ENCODE measurements around the gene ZNF497. TPM values are rescaled to one million over a fixed set of nuclear protein-coding genes. Genes with fewer than 3 reads are reported as not detected.

Gene ZNF497
- total RNA-seq, 1 experiment from 2014 or later: 1.7 TPM

DNA sequence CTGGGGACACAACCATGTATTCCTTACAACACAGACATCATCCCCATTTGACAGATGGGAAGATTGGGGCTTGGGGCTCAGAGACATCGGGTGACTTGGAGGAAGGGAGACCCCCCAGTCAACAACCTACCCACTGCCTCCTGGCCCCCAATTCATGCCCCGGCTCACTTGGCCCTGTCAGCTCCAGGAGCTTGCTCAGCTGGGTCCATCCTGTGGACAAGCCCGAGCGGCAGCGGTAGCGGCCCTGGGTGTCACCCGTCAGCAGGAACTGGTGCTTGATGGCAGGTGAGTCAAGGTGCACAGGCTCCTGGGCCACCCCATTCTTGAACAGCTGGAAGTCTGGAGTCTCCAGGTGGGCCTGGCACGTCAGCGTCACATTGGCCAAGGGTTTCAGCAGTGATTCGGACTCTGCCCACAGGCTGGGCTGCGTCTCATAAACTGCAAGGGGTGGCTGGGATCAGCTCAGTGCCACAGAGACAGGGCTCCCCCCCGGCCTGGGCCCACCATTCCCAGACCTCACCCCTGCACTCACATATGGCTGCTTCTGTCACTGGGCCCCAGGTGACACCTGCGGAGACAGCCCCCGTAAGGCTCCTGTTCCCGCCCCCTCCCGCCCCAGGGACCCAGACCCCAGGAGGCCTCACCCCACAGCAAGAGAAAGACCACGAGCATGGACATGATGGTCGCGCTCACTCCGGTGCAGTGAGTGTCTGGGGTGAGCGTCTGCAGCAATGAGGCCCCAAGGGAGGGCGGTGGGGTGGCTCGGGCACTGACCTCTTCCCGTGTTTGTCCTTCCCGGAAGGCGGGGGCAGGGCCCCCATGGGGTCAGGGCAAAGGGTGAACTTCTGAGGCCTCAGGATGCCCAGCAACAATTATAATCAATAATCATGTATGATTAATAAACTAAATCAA, 9.5 kb downstream of the ZNF497 start, which contains the start of gene A1BG (continued):
- TF ChIP-seq, protein P1, sequence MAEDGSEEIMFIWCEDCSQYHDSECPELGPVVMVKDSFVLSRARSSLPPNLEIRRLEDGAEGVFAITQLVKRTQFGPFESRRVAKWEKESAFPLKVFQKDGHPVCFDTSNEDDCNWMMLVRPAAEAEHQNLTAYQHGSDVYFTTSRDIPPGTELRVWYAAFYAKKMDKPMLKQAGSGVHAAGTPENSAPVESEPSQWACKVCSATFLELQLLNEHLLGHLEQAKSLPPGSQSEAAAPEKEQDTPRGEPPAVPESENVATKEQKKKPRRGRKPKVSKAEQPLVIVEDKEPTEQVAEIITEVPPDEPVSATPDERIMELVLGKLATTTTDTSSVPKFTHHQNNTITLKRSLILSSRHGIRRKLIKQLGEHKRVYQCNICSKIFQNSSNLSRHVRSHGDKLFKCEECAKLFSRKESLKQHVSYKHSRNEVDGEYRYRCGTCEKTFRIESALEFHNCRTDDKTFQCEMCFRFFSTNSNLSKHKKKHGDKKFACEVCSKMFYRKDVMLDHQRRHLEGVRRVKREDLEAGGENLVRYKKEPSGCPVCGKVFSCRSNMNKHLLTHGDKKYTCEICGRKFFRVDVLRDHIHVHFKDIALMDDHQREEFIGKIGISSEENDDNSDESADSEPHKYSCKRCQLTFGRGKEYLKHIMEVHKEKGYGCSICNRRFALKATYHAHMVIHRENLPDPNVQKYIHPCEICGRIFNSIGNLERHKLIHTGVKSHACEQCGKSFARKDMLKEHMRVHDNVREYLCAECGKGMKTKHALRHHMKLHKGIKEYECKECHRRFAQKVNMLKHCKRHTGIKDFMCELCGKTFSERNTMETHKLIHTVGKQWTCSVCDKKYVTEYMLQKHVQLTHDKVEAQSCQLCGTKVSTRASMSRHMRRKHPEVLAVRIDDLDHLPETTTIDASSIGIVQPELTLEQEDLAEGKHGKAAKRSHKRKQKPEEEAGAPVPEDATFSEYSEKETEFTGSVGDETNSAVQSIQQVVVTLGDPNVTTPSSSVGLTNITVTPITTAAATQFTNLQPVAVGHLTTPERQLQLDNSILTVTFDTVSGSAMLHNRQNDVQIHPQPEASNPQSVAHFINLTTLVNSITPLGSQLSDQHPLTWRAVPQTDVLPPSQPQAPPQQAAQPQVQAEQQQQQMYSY (CRISPR knock-in tag; IDR thresholded peaks at IDR 0.05): no peak
- TF ChIP-seq PRRX2 (CRISPR knock-in tag; IDR thresholded peaks at IDR 0.05): no peak

DNA sequence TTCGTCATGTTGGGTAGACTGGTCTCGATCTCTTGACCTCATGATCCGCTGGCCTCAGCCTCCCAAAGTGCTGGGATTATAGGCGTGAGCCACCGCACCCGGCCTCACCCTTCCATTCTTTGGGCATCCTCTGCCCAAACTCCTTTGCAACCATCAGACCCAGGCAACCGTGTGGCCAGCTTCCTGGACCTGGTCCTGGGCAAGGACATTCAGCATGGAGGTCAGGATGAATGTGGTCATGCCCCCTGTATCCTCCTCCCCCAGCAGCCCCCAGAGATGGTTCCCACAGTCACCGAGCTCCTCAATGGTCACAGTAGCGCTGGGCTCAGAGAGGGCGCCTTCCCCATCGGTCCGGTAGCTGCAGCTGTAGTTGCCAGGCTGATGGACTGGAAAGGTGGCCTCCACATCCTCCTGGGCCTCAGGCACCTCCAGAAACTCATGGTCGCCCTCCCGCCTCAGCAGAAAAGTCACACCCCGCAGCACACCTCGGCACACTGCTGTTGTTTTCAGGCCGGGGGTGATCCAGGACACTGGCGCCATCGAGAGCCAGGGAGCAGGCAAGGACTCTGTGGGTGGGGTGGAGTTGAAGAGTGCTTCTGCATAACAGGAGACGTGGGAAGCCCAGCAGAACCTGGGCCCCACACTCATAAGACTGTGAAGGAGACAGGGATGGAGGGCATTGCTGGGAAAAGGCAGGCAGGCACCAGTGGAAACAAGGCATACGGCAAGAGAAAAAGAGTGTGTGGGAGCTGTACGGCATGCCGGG, 10.4 kb downstream of the ZNF497 start:
- H3K27me3 Mint-ChIP-seq (ENCODE audit: low read depth): peaks cover 33% of the 10 kb centered on the region
- CTCF ChIA-PET: interaction anchor here (2.5 kb wide), 1 partner anchor 12 kb away, joined by 11 read pairs; no protein-coding TSS in a partner anchor
- POLR2A ChIA-PET: interaction anchor here (1.0 kb wide), 1 partner anchor 11 kb away, joined by 4 read pairs; the partner anchor contains the start of gene ZNF497

More for the DNA sequence above, 10.4 kb downstream of the ZNF497 start:
- Mint-ChIP-seq H3K4me1 (peaks cover 3% of the 10 kb centered on the region; the same call in 1 of the 2 replicates), H3K36me3 (no peaks in the 10 kb centered on the region), H3K9me3 (no peaks in the 10 kb centered on the region), H3K27ac (peak overlapping the region; percentile 61; the same call in 1 of the 2 replicates), H3K4me3 (no peak overlapping the region)
- ATAC-seq (no peak), DNase-seq (ENCODE audit: low spot score) (no peak)
- TF ChIP-seq, protein P2, sequence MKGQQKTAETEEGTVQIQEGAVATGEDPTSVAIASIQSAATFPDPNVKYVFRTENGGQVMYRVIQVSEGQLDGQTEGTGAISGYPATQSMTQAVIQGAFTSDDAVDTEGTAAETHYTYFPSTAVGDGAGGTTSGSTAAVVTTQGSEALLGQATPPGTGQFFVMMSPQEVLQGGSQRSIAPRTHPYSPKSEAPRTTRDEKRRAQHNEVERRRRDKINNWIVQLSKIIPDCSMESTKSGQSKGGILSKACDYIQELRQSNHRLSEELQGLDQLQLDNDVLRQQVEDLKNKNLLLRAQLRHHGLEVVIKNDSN (CRISPR knock-in tag; IDR thresholded peaks at IDR 0.05): no peak
- no peak for TF ChIP-seq TCF7 (CRISPR knock-in tag; IDR thresholded peaks at IDR 0.05; ENCODE audit: low read depth)
- no peak for TF ChIP-seq ZNF263 (CRISPR knock-in tag; IDR thresholded peaks at IDR 0.05; ENCODE audit: low read depth)
- no peak for TF ChIP-seq RORB (CRISPR knock-in tag; IDR thresholded peaks at IDR 0.05)
- TF ChIP-seq, protein P1 (CRISPR knock-in tag; IDR thresholded peaks at IDR 0.05): no peak
- no peak for TF ChIP-seq EMX1 (CRISPR knock-in tag; IDR thresholded peaks at IDR 0.05)
- TF ChIP-seq, protein P3, sequence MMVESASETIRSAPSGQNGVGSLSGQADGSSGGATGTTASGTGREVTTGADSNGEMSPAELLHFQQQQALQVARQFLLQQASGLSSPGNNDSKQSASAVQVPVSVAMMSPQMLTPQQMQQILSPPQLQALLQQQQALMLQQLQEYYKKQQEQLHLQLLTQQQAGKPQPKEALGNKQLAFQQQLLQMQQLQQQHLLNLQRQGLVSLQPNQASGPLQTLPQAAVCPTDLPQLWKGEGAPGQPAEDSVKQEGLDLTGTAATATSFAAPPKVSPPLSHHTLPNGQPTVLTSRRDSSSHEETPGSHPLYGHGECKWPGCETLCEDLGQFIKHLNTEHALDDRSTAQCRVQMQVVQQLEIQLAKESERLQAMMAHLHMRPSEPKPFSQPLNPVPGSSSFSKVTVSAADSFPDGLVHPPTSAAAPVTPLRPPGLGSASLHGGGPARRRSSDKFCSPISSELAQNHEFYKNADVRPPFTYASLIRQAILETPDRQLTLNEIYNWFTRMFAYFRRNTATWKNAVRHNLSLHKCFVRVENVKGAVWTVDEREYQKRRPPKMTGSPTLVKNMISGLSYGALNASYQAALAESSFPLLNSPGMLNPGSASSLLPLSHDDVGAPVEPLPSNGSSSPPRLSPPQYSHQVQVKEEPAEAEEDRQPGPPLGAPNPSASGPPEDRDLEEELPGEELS (CRISPR knock-in tag; IDR thresholded peaks at IDR 0.05): no peak
- TF ChIP-seq, protein P4, sequence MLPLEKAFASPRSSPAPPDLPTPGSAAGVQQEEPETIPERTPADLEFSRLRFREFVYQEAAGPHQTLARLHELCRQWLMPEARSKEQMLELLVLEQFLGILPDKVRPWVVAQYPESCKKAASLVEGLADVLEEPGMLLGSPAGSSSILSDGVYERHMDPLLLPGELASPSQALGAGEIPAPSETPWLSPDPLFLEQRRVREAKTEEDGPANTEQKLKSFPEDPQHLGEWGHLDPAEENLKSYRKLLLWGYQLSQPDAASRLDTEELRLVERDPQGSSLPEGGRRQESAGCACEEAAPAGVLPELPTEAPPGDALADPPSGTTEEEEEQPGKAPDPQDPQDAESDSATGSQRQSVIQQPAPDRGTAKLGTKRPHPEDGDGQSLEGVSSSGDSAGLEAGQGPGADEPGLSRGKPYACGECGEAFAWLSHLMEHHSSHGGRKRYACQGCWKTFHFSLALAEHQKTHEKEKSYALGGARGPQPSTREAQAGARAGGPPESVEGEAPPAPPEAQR (CRISPR knock-in tag; IDR thresholded peaks at IDR 0.05): no peak
- no peak for TF ChIP-seq ATF1 (CRISPR knock-in tag; IDR thresholded peaks at IDR 0.05)
- no peak for TF ChIP-seq ZNF138 (CRISPR knock-in tag; conservative IDR thresholded peaks at IDR 0.05)
- TF ChIP-seq ZNF219 (CRISPR knock-in tag; IDR thresholded peaks at IDR 0.05; ENCODE audit: borderline replicate concordance): no peak
- no peak for TF ChIP-seq ETV6 (CRISPR knock-in tag; IDR thresholded peaks at IDR 0.05)
- TF ChIP-seq ELF4 (CRISPR knock-in tag; IDR thresholded peaks at IDR 0.05; ENCODE audit: low read depth): no peak
- no peak for TF ChIP-seq ZNF423 (CRISPR knock-in tag; IDR thresholded peaks at IDR 0.05)
- no peak for TF ChIP-seq MYBL2 (CRISPR knock-in tag; IDR thresholded peaks at IDR 0.05)
